ENCODE data around the gene NR2E3. TPM values are rescaled to one million over a fixed set of nuclear protein-coding genes. Genes with fewer than 3 reads are reported as not detected.
"Not testable (repeated sequence)": the region's sequence is repeated elsewhere in the genome, so short reads cannot be mapped to it uniquely, and the experiment has no call there.

The NR2E3 gene
- total RNA-seq, 1 donor from 2014 or later: not detected

DNA sequence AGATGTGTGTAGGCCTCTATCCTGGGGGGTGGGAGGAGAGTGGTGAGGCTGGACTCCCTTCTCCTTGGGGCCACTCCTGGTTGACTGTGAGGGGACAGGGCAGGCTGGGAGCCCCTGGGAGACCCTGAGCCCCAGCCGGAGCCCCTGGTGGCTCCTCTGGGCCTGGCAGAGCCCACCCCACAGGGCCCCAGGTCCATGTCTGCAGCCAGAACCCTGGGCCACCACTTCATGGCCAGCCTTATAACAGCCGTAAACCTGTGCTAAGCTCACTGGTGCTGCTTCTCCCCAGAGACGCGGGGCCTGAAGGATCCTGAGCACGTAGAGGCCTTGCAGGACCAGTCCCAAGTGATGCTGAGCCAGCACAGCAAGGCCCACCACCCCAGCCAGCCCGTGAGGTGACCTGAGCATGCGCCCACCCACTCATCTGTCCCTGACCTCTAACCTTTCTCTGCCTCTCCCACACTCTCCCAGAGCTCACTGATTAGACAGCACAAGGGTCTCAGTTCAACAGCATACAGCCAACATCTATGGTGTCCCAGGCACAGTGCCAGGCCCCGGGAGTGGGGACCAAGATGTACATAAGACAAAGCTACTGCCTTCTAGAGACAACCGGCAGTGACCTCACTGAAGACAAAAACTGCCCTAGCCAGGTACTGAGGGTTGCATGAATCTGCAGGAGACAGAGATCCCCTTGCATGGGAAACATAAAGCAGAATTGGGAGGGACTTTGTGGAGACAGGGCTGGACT is 3.5 kb downstream of the NR2E3 start:
- intact Hi-C loops (cut with micrococcal nuclease): no loop called here

GRCh38 chr15:71815301-71815700 is 4.9 kb downstream of the NR2E3 start:
- intact Hi-C loops (cut with micrococcal nuclease): no loop called here

GRCh38 chr15:71817351-71817750 is 7.0 kb downstream of the NR2E3 start:
- intact Hi-C loops (cut with micrococcal nuclease): no loop called here

DNA sequence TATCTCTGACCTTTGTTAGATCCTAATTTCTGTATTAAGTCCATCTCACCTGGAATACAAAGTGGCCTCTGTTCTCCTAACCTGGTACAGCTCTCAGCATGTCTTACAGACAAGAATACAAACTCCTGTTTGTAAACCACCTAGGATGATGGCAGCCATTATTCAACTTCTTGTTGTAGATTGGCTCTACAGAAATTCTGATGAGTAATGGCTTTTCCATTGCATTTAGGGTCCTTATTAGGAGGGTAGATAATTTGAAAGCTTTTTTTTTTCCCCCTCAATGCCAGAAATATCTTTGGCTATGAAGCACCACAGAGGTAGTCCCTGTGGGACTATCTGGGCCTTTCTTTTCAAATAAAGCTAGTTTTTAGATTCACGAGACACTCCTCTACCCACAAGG is 9.8 kb downstream of the NR2E3 start:
- intact Hi-C loops (cut with micrococcal nuclease): no loop called here

- intact Hi-C loops (cut with micrococcal nuclease): no loop called here
Observed at GRCh38 chr15:71821547-71822129, 11.3 kb downstream of the NR2E3 start.

DNA sequence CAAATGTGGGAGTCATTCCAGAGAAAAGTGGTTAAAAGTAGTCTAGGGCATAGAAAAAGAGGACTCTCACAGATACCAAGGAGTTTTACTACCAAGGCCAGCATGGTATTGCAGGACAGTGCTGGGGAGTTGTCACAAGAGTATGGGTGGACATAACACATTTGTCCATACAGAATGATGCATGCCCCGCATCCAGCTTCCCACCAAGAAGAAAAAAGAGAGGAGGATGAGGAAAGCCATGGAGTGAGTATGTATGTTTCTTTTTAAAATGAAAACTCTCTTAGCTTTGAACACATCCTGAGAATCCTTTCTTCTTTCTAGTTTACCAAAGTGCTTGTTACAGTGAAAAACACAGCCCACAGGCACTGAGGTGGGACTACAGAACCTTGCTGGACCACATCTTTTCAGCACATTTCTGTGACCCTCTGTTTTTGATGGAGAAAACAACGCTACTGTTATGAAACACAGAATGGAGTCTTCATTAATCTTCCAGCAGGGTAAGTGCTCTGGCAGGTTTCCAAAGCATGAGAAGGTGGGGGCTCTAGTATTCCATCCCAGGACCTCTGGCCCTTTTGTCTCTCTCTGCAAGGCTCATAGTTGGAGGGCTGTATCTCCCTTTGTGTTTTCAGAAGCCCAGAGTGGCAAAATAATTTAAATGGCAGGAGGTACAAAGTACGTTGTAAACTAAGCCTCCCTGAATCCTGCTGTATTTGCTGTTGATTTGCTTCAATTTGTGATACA is 12.7 kb downstream of the NR2E3 start:
- intact Hi-C loops (cut with micrococcal nuclease): no loop called here

DNA sequence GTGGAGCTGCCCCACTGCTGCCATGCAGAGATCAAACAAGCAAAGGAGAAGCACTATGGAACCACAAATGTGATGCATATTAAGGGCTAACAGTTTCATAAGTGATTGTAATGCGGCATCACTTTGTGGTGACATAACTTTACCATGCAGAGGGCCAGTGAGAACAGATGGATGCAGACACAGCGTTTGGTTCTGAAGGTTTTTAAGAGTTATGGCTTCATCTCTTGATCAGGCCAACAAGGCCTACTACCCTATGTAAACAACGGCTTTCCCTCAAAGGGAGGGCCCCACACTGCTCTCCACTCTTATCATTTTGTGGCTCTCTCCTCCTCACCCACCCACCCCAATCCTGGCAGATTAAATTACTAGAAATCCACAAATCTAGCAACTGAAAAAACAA is 13.4 kb downstream of the NR2E3 start:
- intact Hi-C loops (cut with micrococcal nuclease): no loop called here

DNA sequence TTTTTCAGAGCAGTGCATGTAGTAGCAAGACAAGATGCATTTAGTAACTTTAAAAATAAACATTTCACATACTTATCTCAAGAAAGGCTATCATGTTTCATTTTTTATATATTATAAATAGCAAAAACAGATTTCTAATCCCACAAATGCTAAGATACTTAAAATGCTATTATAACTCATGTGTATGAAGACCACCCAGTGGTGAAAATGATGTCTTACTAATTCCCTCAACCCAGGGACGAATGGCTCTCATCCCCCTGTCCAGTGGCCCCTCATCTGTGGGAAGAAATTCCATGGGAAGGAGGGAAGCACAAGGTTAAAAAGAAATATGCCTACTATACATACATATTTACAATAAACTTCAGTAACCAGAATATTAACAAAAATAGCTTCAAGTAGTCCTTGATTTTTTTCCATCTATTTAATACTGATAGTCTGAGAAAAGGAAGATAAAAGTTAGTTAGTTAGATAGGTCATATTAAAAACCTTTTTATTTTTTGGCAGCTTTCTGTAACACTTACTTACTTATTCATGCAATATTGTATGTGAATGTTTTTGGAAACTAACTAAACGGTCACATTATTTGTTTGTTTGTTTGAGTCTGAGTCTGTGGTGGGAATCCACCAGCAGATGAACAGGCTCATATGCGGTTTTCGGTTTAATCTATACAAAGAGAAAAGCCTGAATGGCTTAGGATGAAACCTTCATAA is 14.8 kb downstream of the NR2E3 start:
- intact Hi-C loops (cut with micrococcal nuclease): no loop called here

DNA sequence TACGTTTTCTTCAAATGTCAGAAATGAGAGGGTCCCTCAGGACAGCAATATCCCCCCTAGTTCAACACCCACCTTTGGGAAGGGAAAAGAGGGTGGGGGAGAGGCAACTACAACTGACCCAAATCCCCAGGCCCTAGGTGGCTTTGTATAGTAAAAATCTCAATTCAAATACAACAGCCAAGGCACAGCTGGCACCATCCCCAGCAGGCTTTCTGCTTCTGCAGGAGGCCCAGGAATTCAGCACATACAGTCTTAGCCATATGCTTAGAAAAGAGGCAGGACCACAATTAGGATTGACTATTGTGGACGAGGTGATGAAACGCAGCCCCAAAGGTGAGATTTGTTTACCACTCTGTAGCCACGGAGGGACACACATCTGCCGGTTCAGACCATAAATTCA is 15.8 kb downstream of the NR2E3 start:
- intact Hi-C loops (cut with micrococcal nuclease): no loop called here

- intact Hi-C loops (cut with micrococcal nuclease): no loop called here
Observed at GRCh38 chr15:71830981-71831380, 20.6 kb downstream of the NR2E3 start.

DNA sequence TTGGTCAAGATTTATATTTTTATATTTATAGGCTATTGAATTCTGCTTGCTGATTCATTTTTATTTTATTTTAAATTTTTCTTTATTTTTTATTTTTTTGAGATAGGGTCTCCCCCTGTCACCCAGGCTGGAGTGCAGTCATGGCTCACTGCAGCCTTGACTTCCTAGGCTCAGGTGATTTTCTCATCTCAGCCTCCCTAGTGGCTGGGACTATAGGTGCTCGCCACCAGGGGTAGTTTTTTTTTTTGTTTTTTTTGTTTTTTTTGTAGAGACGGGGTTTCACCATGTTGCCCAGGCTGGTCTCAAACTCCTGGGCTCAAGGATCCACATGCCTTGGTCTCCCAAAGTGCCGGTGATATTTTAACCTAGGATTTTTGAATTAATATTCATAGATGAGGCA is 31.2 kb downstream of the NR2E3 start:
- intact Hi-C loops (cut with micrococcal nuclease): no loop called here

DNA sequence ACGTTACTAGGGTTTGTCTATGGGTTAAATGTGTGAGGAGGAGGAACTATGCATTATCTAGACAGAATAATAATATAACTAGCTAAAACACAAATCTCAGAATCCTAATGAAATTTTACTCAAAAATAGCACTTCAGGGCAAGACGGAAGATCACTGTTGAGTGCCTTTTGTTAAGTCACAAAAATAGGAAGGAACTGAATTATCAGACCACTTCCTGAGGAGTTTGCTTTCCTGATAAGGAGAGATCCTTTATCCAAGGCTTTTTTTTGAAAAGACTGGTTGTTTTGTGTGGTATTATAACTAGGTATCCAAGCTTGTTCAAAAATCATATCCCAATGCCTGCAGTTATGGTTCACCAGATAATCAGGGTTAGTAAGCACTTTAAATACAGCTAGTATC is 34.6 kb downstream of the NR2E3 start:
- intact Hi-C loops (cut with micrococcal nuclease): no loop called here

- intact Hi-C loops (cut with micrococcal nuclease): no loop called here
Observed at GRCh38 chr15:71853543-71853942, 43.2 kb downstream of the NR2E3 start.

GRCh38 chr15:71858232-71858631 is 47.9 kb downstream of the NR2E3 start:
- intact Hi-C loops (cut with micrococcal nuclease): not testable (repeated sequence)

All from T-helper 1 cell treated with Interleukin-12 subunit alpha and Interleukin-12 subunit beta and Interleukin-4 antibody, amounts not matched to agents 30 ng/mL and 1 ng/mL, for 36 hours (primary cell).